HG02970 (cell line): Measurements from ENCODE around the gene TNFAIP8.
A peak's percentile ranks its signal among the peaks of the same experiment; 100 is the strongest.

ENCODE experiments used
- ATAC-seq: cut with Tn5 transposase; IDR thresholded peaks from one replicate; pipeline ENCODE4 v1.9.1; 2021; ENCODE audit warnings: mild to moderate bottlenecking, moderate library complexity, moderate number of reproducible peaks; ENCODE audit not compliant: unreplicated experiment, low FRiP score

The TNFAIP8 gene

GRCh38 chr5:119389288-119390030 is 33.6 kb downstream of the TNFAIP8 start:
- ATAC-seq: no peak

- ATAC-seq: no peak
Observed at GRCh38 chr5:119390404-119390803, 34.6 kb downstream of the TNFAIP8 start.

GRCh38 chr5:119393201-119393691 is 37.4 kb downstream of the TNFAIP8 start:
- ATAC-seq: no peak

GRCh38 chr5:119393746-119394145 is 37.9 kb downstream of the TNFAIP8 start:
- ATAC-seq: no peak

GRCh38 chr5:119395080-119395836 is 39.4 kb downstream of the TNFAIP8 start:
- no peak for ATAC-seq

- ATAC-seq: no peak
Observed at GRCh38 chr5:119396030-119396664, 40.3 kb downstream of the TNFAIP8 start.

GRCh38 chr5:119397518-119398380 is 41.9 kb downstream of the TNFAIP8 start:
- ATAC-seq: peak; percentile 44

- no peak for ATAC-seq
Observed at GRCh38 chr5:119398727-119399466, 43.1 kb downstream of the TNFAIP8 start.

- no peak for ATAC-seq
Observed at GRCh38 chr5:119400245-119400644, 44.4 kb downstream of the TNFAIP8 start.

GRCh38 chr5:119402081-119402480 is 46.3 kb downstream of the TNFAIP8 start:
- ATAC-seq: no peak

- no peak for ATAC-seq
Observed at GRCh38 chr5:119402555-119402954, 46.7 kb downstream of the TNFAIP8 start.

GRCh38 chr5:119404033-119404432 is 48.2 kb downstream of the TNFAIP8 start:
- no peak for ATAC-seq

GRCh38 chr5:119405419-119405818 is 49.6 kb downstream of the TNFAIP8 start:
- ATAC-seq: no peak

- no peak for ATAC-seq
Observed at GRCh38 chr5:119406551-119407110, 50.8 kb downstream of the TNFAIP8 start.

GRCh38 chr5:119409235-119409815 is 53.5 kb downstream of the TNFAIP8 start:
- ATAC-seq: no peak

- no peak for ATAC-seq
Observed at GRCh38 chr5:119410448-119411159, 54.8 kb downstream of the TNFAIP8 start.

GRCh38 chr5:119411361-119412278 is 55.8 kb downstream of the TNFAIP8 start:
- no peak for ATAC-seq
